SJSA1 (cell line): Measurements from ENCODE around the gene BTBD3. TPM values are rescaled to one million over a fixed set of nuclear protein-coding genes. Genes with fewer than 3 reads are reported as not detected.

Source experiments
- DNase-seq, 2 experiments: peaks; one replicate each; pipeline ENCODE4 v3.0.0-alpha.2; 2015 to 2020; ENCODE audit warnings: low spot score in 2 of 2, low read depth in 1 of 2
- H3K27ac ChIP-seq: fragments of 250-450 bp; sonication (Bioruptor Pico); 2 replicates; pipeline ENCODE4 v1.5.1; 2020; ENCODE audit warnings: mild to moderate bottlenecking, moderate library complexity
- H3K27me3 ChIP-seq: fragments of 250-450 bp; sonication (Bioruptor Pico); replicated peaks from 2 replicates; pipeline ENCODE4 v1.5.1; 2020; ENCODE audit warnings: mild to moderate bottlenecking, moderate library complexity
- H3K36me3 ChIP-seq: fragments of 250-450 bp; sonication (Bioruptor Pico); 2 replicates; pipeline ENCODE4 v1.5.1; 2020; ENCODE audit warnings: mild to moderate bottlenecking
- H3K4me1 ChIP-seq: fragments of 250-450 bp; sonication (Bioruptor Pico); replicated peaks from 2 replicates; pipeline ENCODE4 v1.6.1; 2021; ENCODE audit warnings: mild to moderate bottlenecking
- H3K4me3 ChIP-seq: fragments of 250-450 bp; sonication (Bioruptor Pico); 2 replicates; pipeline ENCODE4 v1.5.1; 2020; ENCODE audit warnings: mild to moderate bottlenecking
- H3K9me3 ChIP-seq: fragments of 250-450 bp; sonication (Bioruptor Pico); replicated peaks from 2 replicates; pipeline ENCODE4 v1.5.1; 2020; ENCODE audit warnings: mild to moderate bottlenecking
- total RNA-seq: library from RNA; depleted of rRNA; stranded (reverse); fragments of >200 nt; shearing (Covaris generic); gene quantifications from 2 replicates; pipeline ENCODE4 v1.2.3, GENCODE V29; 2014; rRNA removed

Gene BTBD3
- 26.4 and 30.4 TPM in 2 replicates for total RNA-seq

GRCh38 chr20:11917663-11918062, at the start of gene BTBD3:
Gene BTBD3 (plus strand): TSS chr20:11917893. CDS start chr20:11918276, 383 bp downstream.
- Histone ChIP-seq H3K36me3 (no peaks in the 10 kb centered on the region; the same call in 1 of the 2 replicates), H3K9me3 (no peaks in the 10 kb centered on the region), H3K27me3 (no peaks in the 10 kb centered on the region), H3K4me1 (no peaks in the 10 kb centered on the region), H3K27ac (no peak within 1 kb of the TSS), H3K4me3 (no peak within 1 kb of the TSS)
- no peak for DNase-seq

- no peak overlapping the region for H3K27ac ChIP-seq
- H3K4me3 ChIP-seq = no peak overlapping the region
- H3K36me3 ChIP-seq = no peaks in the 10 kb centered on the region
- no peaks in the 10 kb centered on the region for H3K9me3 ChIP-seq
- H3K4me1 ChIP-seq = no peaks in the 10 kb centered on the region
- no peak for DNase-seq
- no peaks in the 10 kb centered on the region for H3K27me3 ChIP-seq
These were observed 48.1 kb upstream of the BTBD3 start for GRCh38 chr20:11869641-11870040.

- H3K27ac ChIP-seq = no peak overlapping the region
- H3K36me3 ChIP-seq = no peaks in the 10 kb centered on the region
- no peak for DNase-seq
- H3K4me1 ChIP-seq = no peaks in the 10 kb centered on the region
- no peaks in the 10 kb centered on the region for H3K9me3 ChIP-seq
- H3K27me3 ChIP-seq = no peaks in the 10 kb centered on the region
- no peak overlapping the region for H3K4me3 ChIP-seq
These were observed 47.3 kb upstream of the BTBD3 start for GRCh38 chr20:11870411-11870810.

- H3K27ac ChIP-seq = no peak overlapping the region
- DNase-seq = no peak
- H3K4me3 ChIP-seq = no peak overlapping the region
- H3K4me1 ChIP-seq = no peaks in the 10 kb centered on the region
- H3K27me3 ChIP-seq = no peaks in the 10 kb centered on the region
- H3K36me3 ChIP-seq = no peaks in the 10 kb centered on the region
- no peaks in the 10 kb centered on the region for H3K9me3 ChIP-seq
These were observed 41.1 kb upstream of the BTBD3 start for GRCh38 chr20:11876555-11876954.

GRCh38 chr20:11880680-11881079, 37.0 kb upstream of the BTBD3 start:
- no peak overlapping the region for H3K4me3 ChIP-seq
- H3K27ac ChIP-seq = no peak overlapping the region
- H3K4me1 ChIP-seq = no peaks in the 10 kb centered on the region
- no peak for DNase-seq
- no peaks in the 10 kb centered on the region for H3K36me3 ChIP-seq
- H3K9me3 ChIP-seq = no peaks in the 10 kb centered on the region
- no peaks in the 10 kb centered on the region for H3K27me3 ChIP-seq

GRCh38 chr20:11881449-11881848, 36.2 kb upstream of the BTBD3 start:
- Histone ChIP-seq H3K9me3 (no peaks in the 10 kb centered on the region), H3K27ac (no peak overlapping the region), H3K4me1 (no peaks in the 10 kb centered on the region), H3K27me3 (no peaks in the 10 kb centered on the region), H3K4me3 (no peak overlapping the region), H3K36me3 (no peaks in the 10 kb centered on the region)
- no peak for DNase-seq

GRCh38 chr20:11882651-11883050, 35.0 kb upstream of the BTBD3 start:
- H3K9me3 ChIP-seq = no peaks in the 10 kb centered on the region
- H3K4me1 ChIP-seq = no peaks in the 10 kb centered on the region
- H3K36me3 ChIP-seq = no peaks in the 10 kb centered on the region
- no peaks in the 10 kb centered on the region for H3K27me3 ChIP-seq
- H3K4me3 ChIP-seq = no peak overlapping the region
- no peak for DNase-seq
- H3K27ac ChIP-seq = no peak overlapping the region

- no peak overlapping the region for H3K27ac ChIP-seq
- DNase-seq = no peak
- H3K27me3 ChIP-seq = no peaks in the 10 kb centered on the region
- H3K4me1 ChIP-seq = peaks cover 10% of the 10 kb centered on the region; the same call in 1 of the 2 replicates
- no peak overlapping the region for H3K4me3 ChIP-seq
- peaks cover 5% of the 10 kb centered on the region for H3K36me3 ChIP-seq
- no peaks in the 10 kb centered on the region for H3K9me3 ChIP-seq
These were observed 29.0 kb upstream of the BTBD3 start for GRCh38 chr20:11888648-11889047.

GRCh38 chr20:11890331-11891076, 27.2 kb upstream of the BTBD3 start:
- Histone ChIP-seq H3K27ac (peak overlapping the region; percentile 59), H3K9me3 (no peaks in the 10 kb centered on the region)
- DNase-seq = peak; percentile 88 to 95

GRCh38 chr20:11891077-11891775, 26.5 kb upstream of the BTBD3 start:
- Histone ChIP-seq H3K36me3 (peaks cover 5% of the 10 kb centered on the region), H3K4me1 (peaks cover 10% of the 10 kb centered on the region; the same call in 1 of the 2 replicates), H3K4me3 (peak overlapping the region; percentile 96), H3K9me3 (no peaks in the 10 kb centered on the region), H3K27me3 (no peaks in the 10 kb centered on the region), H3K27ac (peak overlapping the region; percentile 59)
- DNase-seq = peak; percentile 54 to 60

More at GRCh38 chr20:11890331-11891076, 27.2 kb upstream of the BTBD3 start:
- peaks cover 10% of the 10 kb centered on the region; the same call in 1 of the 2 replicates for H3K4me1 ChIP-seq
- no peaks in the 10 kb centered on the region for H3K27me3 ChIP-seq
- peak overlapping the region; percentile 96 for H3K4me3 ChIP-seq
- peaks cover 5% of the 10 kb centered on the region for H3K36me3 ChIP-seq

- Histone ChIP-seq H3K36me3 (peaks cover 5% of the 10 kb centered on the region), H3K27me3 (no peaks in the 10 kb centered on the region), H3K27ac (peak overlapping the region; percentile 59), H3K4me3 (peak overlapping the region; percentile 96), H3K9me3 (no peaks in the 10 kb centered on the region), H3K4me1 (peaks cover 10% of the 10 kb centered on the region; the same call in 1 of the 2 replicates)
- peak; percentile 72 to 77 for DNase-seq
These were observed 25.7 kb upstream of the BTBD3 start for GRCh38 chr20:11891776-11892545.

- Histone ChIP-seq H3K4me1 (peaks cover 10% of the 10 kb centered on the region; the same call in 1 of the 2 replicates), H3K27me3 (no peaks in the 10 kb centered on the region), H3K36me3 (peaks cover 5% of the 10 kb centered on the region), H3K4me3 (no peak overlapping the region), H3K27ac (no peak overlapping the region), H3K9me3 (no peaks in the 10 kb centered on the region)
- no peak for DNase-seq
These were observed 23.6 kb upstream of the BTBD3 start for GRCh38 chr20:11894062-11894461.

GRCh38 chr20:11895861-11896387, 21.8 kb upstream of the BTBD3 start:
- DNase-seq = no peak
- peaks cover 10% of the 10 kb centered on the region for H3K4me1 ChIP-seq
- H3K4me3 ChIP-seq = no peak overlapping the region
- no peaks in the 10 kb centered on the region for H3K27me3 ChIP-seq
- H3K27ac ChIP-seq = no peak overlapping the region
- peaks cover 4% of the 10 kb centered on the region for H3K36me3 ChIP-seq
- no peaks in the 10 kb centered on the region for H3K9me3 ChIP-seq
